Esophagus squamous epithelium (tissue), 5 donors: ENCODE data around the gene ISCU. TPM values are rescaled to one million over a fixed set of nuclear protein-coding genes. Genes with fewer than 3 reads are reported as not detected.

Experiments used
- DNase-seq: peaks from one replicate; lab custom pipeline; 2025; lab: John Stamatoyannopoulos, UW
- H3K27ac ChIP-seq, 4 donors: fragments of 200-600 bp; sonication (generic); one replicate each; pipeline ENCODE4 v1.5.1; 2016 to 2019; ENCODE audit warnings: mild to moderate bottlenecking in 1 of 4
- H3K27me3 ChIP-seq, 4 donors: fragments of 200-600 bp; sonication (generic); 1 replicate in 3 of 4; 2 replicates in 1 of 4; pipeline versions ENCODE4 v1.5.1 to v1.6.0; 2017 to 2021; ENCODE audit warnings: antibody characterized with exemption in 1 of 4
- H3K36me3 ChIP-seq, 3 donors: fragments of 200-600 bp; sonication (generic); one replicate each; pipeline ENCODE4 v1.5.1; 2016 to 2019
- H3K4me1 ChIP-seq, 3 donors: fragments of 200-600 bp; sonication (generic); one replicate each; pipeline ENCODE4 v1.5.1; 2017 to 2019
- H3K4me3 ChIP-seq, 4 donors: fragments of 200-600 bp; sonication (generic); 1 replicate in 3 of 4; 2 replicates in 1 of 4; pipeline ENCODE4 v1.5.1; 2016 to 2019; ENCODE audit warnings: mild to moderate bottlenecking in 2 of 4, moderate library complexity in 1 of 4
- H3K9me3 ChIP-seq, 3 donors: fragments of 200-600 bp; sonication (generic); one replicate each; pipeline ENCODE4 v1.5.1; 2016 to 2019
- CTCF ChIP-seq, 6 experiments: fragments of 450-650 bp in 4 of 6; fragments of 200-600 bp in 2 of 6; sonication (generic) in 2 of 6; IDR thresholded peaks; one replicate each; pipeline ENCODE4 v1.5.1; 2016 to 2019; ENCODE audit warnings: antibody characterized with exemption in 6 of 6, mild to moderate bottlenecking in 4 of 6, moderate library complexity in 4 of 6
- POLR2A ChIP-seq, 4 donors: fragments of 450-650 bp; IDR thresholded peaks; one replicate each; pipeline ENCODE4 v1.6.1; 2017; ENCODE audit warnings: antibody characterized with exemption in 4 of 4, mild to moderate bottlenecking in 4 of 4, moderate library complexity in 3 of 4
- WGBS, 2 donors: methylation state at CpG; one replicate each; pipeline ENCODE4 v1.1.5; 2018; 5-methylcytosine and 5-hydroxymethylcytosine counted together
- intact Hi-C: fragments of 100-400 bp; cut with DNase I; formaldehyde crosslinking; loops from one replicate; pipeline ENCODE4 v1.15.0; 2022
- total RNA-seq, 4 donors: library from RNA; depleted of rRNA; stranded (reverse); fragments of >200 nt; gene quantifications; one replicate each; pipeline ENCODE4 v1.1.0, GENCODE V29; 2016
- donor health status: DM: yes; HTN: yes; CAD: no.

ISCU gene
- total RNA-seq, 4 donors from 2014 or later: 50.7 to 132 (median 85.3) TPM

- H3K4me3 ChIP-seq: no peak overlapping the region
- no peaks in the 10 kb centered on the region for H3K36me3 ChIP-seq
Observed at GRCh38 chr12:108594960-108595710, 32.7 kb downstream of the ISCU start.

DNA sequence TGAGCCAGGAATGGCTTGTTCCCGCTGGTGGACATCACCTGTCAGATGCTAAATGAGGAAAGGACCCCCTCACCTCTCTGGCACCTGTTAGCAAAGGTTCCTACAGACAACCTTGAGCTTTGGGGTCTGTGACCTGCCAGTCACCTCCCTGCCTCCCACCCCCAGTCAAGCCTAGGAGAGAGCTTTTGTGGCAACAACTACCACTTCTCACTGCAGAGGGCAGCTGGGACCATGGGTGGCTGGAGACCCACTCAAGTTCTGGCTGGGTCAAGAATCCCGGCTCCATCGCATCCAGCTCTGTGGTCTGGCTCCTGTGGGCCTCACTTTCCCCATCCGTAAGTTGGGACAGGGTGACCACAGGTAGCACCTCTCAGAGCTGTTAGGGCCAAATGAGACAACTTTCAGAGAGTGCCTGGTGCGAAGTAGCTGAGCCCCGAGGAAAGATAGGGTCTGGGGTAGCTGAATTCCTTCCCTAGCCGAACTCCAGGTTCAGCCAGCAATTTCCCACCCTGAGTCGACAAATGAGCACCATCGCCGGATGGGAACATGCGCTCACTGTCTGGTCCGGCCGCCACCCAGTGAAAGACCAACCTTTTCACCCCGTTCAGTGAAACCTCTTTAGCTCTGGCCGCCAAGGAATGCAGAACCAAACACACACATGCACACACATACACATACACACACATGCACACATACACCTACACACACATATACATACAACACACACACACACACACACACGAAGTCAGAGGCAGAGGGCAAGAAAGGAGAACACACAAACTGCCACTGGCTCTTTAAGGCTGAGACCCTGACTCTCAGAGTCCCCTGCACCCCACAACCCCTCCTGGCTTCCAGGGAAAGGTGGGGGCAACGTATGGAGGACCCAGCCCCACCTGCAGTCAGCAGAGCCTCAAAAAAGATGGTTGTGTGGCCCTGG lies 33.6 kb downstream of the ISCU start:
- no peak for DNase-seq

More at GRCh38 chr12:108594960-108595710, 32.7 kb downstream of the ISCU start:
- no peaks in the 10 kb centered on the region for H3K27me3 ChIP-seq
- no peak for DNase-seq
- TF ChIP-seq CTCF (IDR thresholded peaks at IDR 0.05): no peak
- TF ChIP-seq POLR2A (IDR thresholded peaks at IDR 0.05): no peak
- no peaks in the 10 kb centered on the region for H3K9me3 ChIP-seq
- 80 to 91% methylated on average over 7 of the region's 7 CpGs for WGBS, 2 donors
- intact Hi-C loops: no loop called here
- peaks cover 0 to 5% (median 0%) of the 10 kb centered on the region in 3 donors for H3K4me1 ChIP-seq
- no peak overlapping the region for H3K27ac ChIP-seq

DNA sequence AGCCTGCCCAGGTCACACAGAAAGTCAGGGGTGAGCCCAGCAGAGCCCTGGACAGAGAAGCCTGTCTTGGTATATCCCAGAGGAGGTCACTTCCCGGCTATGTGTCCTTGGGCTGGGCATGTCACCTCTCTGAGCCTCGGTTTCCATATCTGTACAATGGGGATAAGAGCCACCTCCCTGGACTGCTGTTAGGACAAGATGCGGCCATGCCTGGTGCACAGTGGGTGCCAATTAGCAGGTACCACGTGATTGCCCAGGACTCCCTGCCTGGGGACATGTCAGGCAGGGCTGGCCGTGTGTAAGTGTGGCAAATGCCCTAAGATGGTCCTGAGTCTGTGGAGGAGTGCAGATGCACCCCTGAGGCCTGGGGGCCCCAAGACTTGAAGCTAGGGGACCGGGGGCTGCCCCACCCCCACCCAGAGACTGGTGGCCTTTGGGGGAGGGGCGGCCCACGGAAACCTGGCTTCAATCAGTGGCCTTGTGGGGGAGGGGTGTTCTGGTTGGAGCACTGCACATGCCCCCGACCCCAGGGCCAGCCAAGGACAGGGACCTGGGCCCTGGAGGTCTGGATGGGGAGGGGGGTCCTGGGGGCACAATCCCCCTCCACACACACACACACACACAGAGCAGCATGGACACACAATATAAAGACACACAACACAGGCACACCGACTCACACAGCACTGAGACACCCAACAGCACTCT lies 34.6 kb downstream of the ISCU start:
- no peak for DNase-seq
- H3K4me3 ChIP-seq: peak overlapping the region in 3 of 4 donors; percentile 25 to 55 (median 36)
- no peak for TF ChIP-seq CTCF (IDR thresholded peaks at IDR 0.05)
- TF ChIP-seq POLR2A (IDR thresholded peaks at IDR 0.05): no peak
- H3K9me3 ChIP-seq: no peaks in the 10 kb centered on the region
- H3K27me3 ChIP-seq: no peaks in the 10 kb centered on the region
- WGBS, 2 donors: 60 to 68% methylated on average over 1 to 2 of the region's 10 CpGs
- intact Hi-C loops: no loop called here
- H3K36me3 ChIP-seq: no peaks in the 10 kb centered on the region
- peaks cover 0 to 5% (median 0%) of the 10 kb centered on the region in 3 donors for H3K4me1 ChIP-seq
- H3K27ac ChIP-seq: peak overlapping the region in 1 of 4 donors; percentile 39

More for the DNA sequence above, 33.6 kb downstream of the ISCU start:
- H3K27me3 ChIP-seq: no peaks in the 10 kb centered on the region
- 70 to 71% methylated on average over 13 to 17 of the region's 17 CpGs for WGBS, 2 donors
- no peaks in the 10 kb centered on the region for H3K36me3 ChIP-seq
- H3K4me3 ChIP-seq: peak overlapping the region in 2 of 4 donors; percentile 36 to 55
- intact Hi-C loops: no loop called here
- TF ChIP-seq POLR2A (IDR thresholded peaks at IDR 0.05) (no peak), CTCF (IDR thresholded peaks at IDR 0.05) (no peak)
- H3K4me1 ChIP-seq: peaks cover 0 to 5% (median 0%) of the 10 kb centered on the region in 3 donors
- peak overlapping the region in 1 of 4 donors; percentile 39 for H3K27ac ChIP-seq
- H3K9me3 ChIP-seq: no peaks in the 10 kb centered on the region

- TF ChIP-seq POLR2A (IDR thresholded peaks at IDR 0.05) (no peak), CTCF (IDR thresholded peaks at IDR 0.05) (no peak)
- H3K27me3 ChIP-seq: no peaks in the 10 kb centered on the region
- H3K36me3 ChIP-seq: no peaks in the 10 kb centered on the region
- H3K4me3 ChIP-seq: peak within 1 kb of the TSS in 3 of 4 donors; percentile 25 to 55 (median 36)
- WGBS, 2 donors: 28 to 62% methylated on average over 3 to 14 of the region's 27 CpGs
- no peaks in the 10 kb centered on the region for H3K9me3 ChIP-seq
- intact Hi-C loops: no loop called here
- DNase-seq: no peak
- peak within 1 kb of the TSS in 3 of 4 donors; percentile 3 to 58 (median 44) for H3K27ac ChIP-seq
- peaks cover 0 to 5% (median 0%) of the 10 kb centered on the region in 3 donors for H3K4me1 ChIP-seq
Observed at GRCh38 chr12:108597559-108598471, 35.4 kb downstream of the ISCU start, which contains the start of gene TMEM119. TSS of gene TMEM119 (minus strand) at chr12:108598084. CDS start at chr12:108592383, 5,701 bp downstream.
